ENCODE measurements around the gene SIGMAR1. TPM values are rescaled to one million over a fixed set of nuclear protein-coding genes. Genes with fewer than 3 reads are reported as not detected.

The SIGMAR1 gene
- total RNA-seq, 2 donors from 2014 or later, result 26.7 to 57.1 TPM

GRCh38 chr9:34623374-34624235, 14.0 kb downstream of the SIGMAR1 start:
- ATAC-seq, result no peak
- no peak overlapping the region for H3K4me3 ChIP-seq

DNA sequence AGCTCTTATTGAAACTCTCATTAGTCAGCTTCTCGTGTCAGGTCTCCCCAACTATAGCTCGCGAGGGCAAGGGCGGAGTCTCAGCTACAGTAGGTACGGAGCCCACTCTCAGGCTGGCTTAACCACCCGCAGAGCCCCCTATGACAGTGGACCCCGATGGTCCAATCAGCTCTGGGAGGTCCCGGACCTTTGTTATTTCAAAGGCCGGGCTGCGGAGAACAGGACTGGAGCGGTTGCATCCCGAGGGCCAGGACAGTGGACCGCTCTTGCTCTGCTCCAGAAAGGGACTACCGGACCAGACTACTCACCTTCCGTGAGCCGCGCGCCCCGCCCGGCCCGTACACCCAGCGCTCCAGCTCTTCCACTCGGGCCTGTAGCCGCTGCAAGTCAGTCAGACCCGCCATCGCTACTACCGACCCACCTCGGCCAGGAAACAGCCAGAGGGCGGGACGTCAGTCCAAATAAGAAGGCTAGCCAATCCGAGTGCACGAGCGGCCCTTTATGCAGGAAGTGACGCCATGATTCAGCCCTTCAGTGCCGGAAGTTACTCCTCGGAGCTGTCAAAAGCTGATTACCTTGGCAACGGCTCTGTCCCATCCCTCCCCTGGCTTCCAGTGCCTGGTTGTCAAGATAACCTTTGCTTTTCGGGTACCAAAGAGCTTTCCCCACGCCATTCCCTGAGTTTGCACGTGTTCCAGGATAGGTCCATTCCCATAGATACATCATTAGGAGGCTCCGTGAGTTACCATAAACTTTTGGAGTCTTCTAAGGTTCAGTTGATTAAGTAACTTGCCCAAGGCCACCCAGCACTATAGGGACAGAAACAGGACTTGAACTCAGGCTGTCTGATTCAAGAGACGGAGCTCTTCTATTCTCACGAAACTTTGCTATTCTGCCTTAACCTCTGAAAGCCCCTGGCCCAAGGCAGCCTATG, 17.3 kb downstream of the SIGMAR1 start, which contains the start of gene DCTN3:
DCTN3 (minus strand) TSS at position 435 of the 934 bp plus-strand sequence; CDS start at position 404, 31 bp downstream.
- WGBS, 2 donors, result 3 to 11% methylated on average over 12 to 43 of the region's 43 CpGs
- ATAC-seq, result peak; percentile 100
- intact Hi-C loops (cut with DNase I), result no loop called here
- peak; percentile 93 to 97 (median 95) for DNase-seq
- peaks cover 0 to 17% of the 10 kb centered on the region in 2 donors for H3K27me3 ChIP-seq
- peak within 1 kb of the TSS in 3 of 4 donors; percentile 6 to 53 (median 43) for H3K27ac ChIP-seq
- TF ChIP-seq CTCF (IDR thresholded peaks at IDR 0.05) (peak in 1 of 7 experiments; percentile 8), POLR2A (IDR thresholded peaks at IDR 0.05) (peak in 2 of 3 donors; percentile 75 to 78)
- peak within 1 kb of the TSS; percentile 56 to 84 for H3K4me3 ChIP-seq
- no peaks in the 10 kb centered on the region for H3K9me3 ChIP-seq
- peaks cover 5 to 12% of the 10 kb centered on the region in 2 donors for H3K36me3 ChIP-seq (replicated peaks in 1 of 2; ENCODE audit: insufficient read depth in 1 of 2, low read depth in 2 of 2)
- peaks cover 17% of the 10 kb centered on the region for H3K4me1 ChIP-seq

More at GRCh38 chr9:34623374-34624235, 14.0 kb downstream of the SIGMAR1 start:
- DNase-seq, result no peak
- TF ChIP-seq POLR2A (IDR thresholded peaks at IDR 0.05) (no peak), CTCF (IDR thresholded peaks at IDR 0.05) (no peak)
- Histone ChIP-seq H3K36me3 (replicated peaks in 1 of 2; ENCODE audit: insufficient read depth in 1 of 2, low read depth in 2 of 2) (no peaks in the 10 kb centered on the region), H3K27ac (no peak overlapping the region), H3K9me3 (no peaks in the 10 kb centered on the region), H3K27me3 (peaks cover 0 to 35% of the 10 kb centered on the region in 2 donors), H3K4me1 (peaks cover 22% of the 10 kb centered on the region)
- intact Hi-C loops (cut with DNase I), result no loop called here
- 14 to 31% methylated on average over 30 to 45 of the region's 63 CpGs for WGBS, 2 donors

GRCh38 chr9:34615132-34615531, 22.5 kb downstream of the SIGMAR1 start:
- no peak for DNase-seq
- TF ChIP-seq CTCF (IDR thresholded peaks at IDR 0.05), result no peak
- no peak for TF ChIP-seq POLR2A (IDR thresholded peaks at IDR 0.05)
- 86 to 97% methylated on average over 2 of the region's 2 CpGs for WGBS, 2 donors
- Histone ChIP-seq H3K4me3 (no peak overlapping the region), H3K9me3 (no peaks in the 10 kb centered on the region), H3K36me3 (replicated peaks in 1 of 2; ENCODE audit: insufficient read depth in 1 of 2, low read depth in 2 of 2) (peaks cover 5 to 12% of the 10 kb centered on the region in 2 donors), H3K27ac (no peak overlapping the region), H3K4me1 (peaks cover 35% of the 10 kb centered on the region), H3K27me3 (no peaks in the 10 kb centered on the region)
- no peak for ATAC-seq
- intact Hi-C loops (cut with DNase I), result no loop called here

DNA sequence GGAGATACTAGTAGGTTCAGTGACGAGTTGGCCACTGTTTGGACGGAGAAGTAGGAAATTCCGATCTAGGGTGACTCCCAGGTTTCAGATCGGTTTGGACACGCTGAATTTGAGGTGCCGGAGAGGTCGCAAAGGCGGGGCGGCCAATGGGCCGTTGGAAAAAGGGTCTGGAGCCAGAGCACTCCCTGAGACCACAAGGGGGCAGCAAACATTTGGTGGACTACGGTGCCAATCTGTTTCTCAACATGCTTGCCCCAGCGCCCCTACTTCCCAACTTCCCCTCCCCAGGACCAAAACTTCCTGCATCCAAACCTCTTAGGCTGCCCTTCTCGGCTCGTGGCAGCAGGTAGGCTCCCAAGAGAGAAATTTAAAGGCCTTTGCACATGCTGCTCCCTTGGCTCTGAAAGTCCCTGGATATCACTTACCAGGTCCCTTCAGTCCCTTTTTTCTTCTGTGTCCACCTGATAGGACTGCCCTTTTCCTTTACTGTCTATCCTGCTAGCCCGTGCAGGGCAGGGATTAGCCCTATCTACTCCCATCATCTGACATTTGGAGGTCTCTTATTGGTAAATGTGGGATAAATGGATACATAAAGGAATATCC, 24.7 kb downstream of the SIGMAR1 start:
- Histone ChIP-seq H3K9me3 (no peaks in the 10 kb centered on the region), H3K4me1 (peaks cover 24% of the 10 kb centered on the region), H3K4me3 (peak overlapping the region in 1 of 2 donors; percentile 37), H3K36me3 (replicated peaks in 1 of 2; ENCODE audit: insufficient read depth in 1 of 2, low read depth in 2 of 2) (peaks cover 5 to 12% of the 10 kb centered on the region in 2 donors), H3K27ac (peak overlapping the region in 2 of 4 donors; percentile 55 to 75), H3K27me3 (no peaks in the 10 kb centered on the region)
- peak; percentile 77 to 82 (median 81) for DNase-seq
- peak; percentile 70 for ATAC-seq
- intact Hi-C loops (cut with DNase I), result no loop called here
- WGBS, 2 donors, result 1 to 2% methylated on average over 15 of the region's 15 CpGs
- no peak for TF ChIP-seq POLR2A (IDR thresholded peaks at IDR 0.05)
- TF ChIP-seq CTCF (IDR thresholded peaks at IDR 0.05), result peak; percentile 75 to 87 (median 83)
